DOHH2 (cell line): Measurements from ENCODE around the gene BSN.

ENCODE experiments used
- H3F3A ChIP-seq: fragments of 200-600 bp; sonication (generic), shearing (Covaris generic); 2 replicates; pipeline ENCODE4 v1.6.0; 2016; ENCODE audit warnings: antibody characterized with exemption, mild to moderate bottlenecking; ENCODE audit not compliant: control insufficient read depth, insufficient read depth
- H3K27ac ChIP-seq: fragments of 200-600 bp; sonication (generic); 2 replicates; pipeline ENCODE4 v1.5.1; 2014; ENCODE audit warnings: low read depth, mild to moderate bottlenecking, low read length, moderate library complexity
- H3K27me3 ChIP-seq: fragments of 200-600 bp; sonication (generic); 2 replicates; pipeline ENCODE4 v1.6.1; 2014; ENCODE audit warnings: mild to moderate bottlenecking, low read length, mixed read lengths; ENCODE audit not compliant: control insufficient read depth
- H3K36me3 ChIP-seq: fragments of 200-600 bp; sonication (generic); 2 replicates; pipeline ENCODE4 v1.6.1; 2014; ENCODE audit warnings: mild to moderate bottlenecking, low read length, moderate library complexity, mixed read lengths; ENCODE audit not compliant: control insufficient read depth
- H3K4me1 ChIP-seq: fragments of 200-600 bp; sonication (generic); 2 replicates; pipeline ENCODE4 v1.6.1; 2014; ENCODE audit warnings: mild to moderate bottlenecking, low read length, mixed read lengths; ENCODE audit not compliant: control insufficient read depth
- H3K4me2 ChIP-seq: fragments of 200-600 bp; sonication (generic); 2 replicates; pipeline ENCODE4 v1.6.0; 2014; ENCODE audit warnings: mild to moderate bottlenecking, low read length, moderate library complexity
- H3K4me3 ChIP-seq: fragments of 200-600 bp; sonication (generic); 2 replicates; pipeline ENCODE4 v1.5.1; 2014; ENCODE audit warnings: mild to moderate bottlenecking, low read length, mixed read lengths
- H3K79me2 ChIP-seq: fragments of 200-600 bp; sonication (generic); 2 replicates; pipeline ENCODE4 v1.6.1; 2014; ENCODE audit warnings: mild to moderate bottlenecking, low read length, mixed read lengths; ENCODE audit not compliant: control insufficient read depth
- H3K9me2 ChIP-seq: fragments of 200-600 bp; sonication (generic); replicated peaks from 2 replicates; pipeline ENCODE4 v1.6.1; 2014; ENCODE audit warnings: mild to moderate bottlenecking, low read length, mixed read lengths; ENCODE audit not compliant: control insufficient read depth
- H3K9me3 ChIP-seq: fragments of 200-600 bp; sonication (generic); 2 replicates; pipeline ENCODE4 v1.6.1; 2014; ENCODE audit warnings: antibody characterized with exemption, low read length, mixed read lengths; ENCODE audit not compliant: control insufficient read depth, insufficient read depth
- H4K20me1 ChIP-seq: fragments of 200-600 bp; sonication (generic); 2 replicates; pipeline ENCODE4 v1.6.0; 2014; ENCODE audit warnings: low read depth, mild to moderate bottlenecking, antibody characterized with exemption, low read length, moderate library complexity; ENCODE audit not compliant: control insufficient read depth, insufficient read depth
- CTCF ChIP-seq: fragments of 200-600 bp; sonication (generic); IDR thresholded peaks from one replicate; pipeline ENCODE4 v1.5.1; 2014; ENCODE audit warnings: antibody characterized with exemption, mild to moderate bottlenecking, low read depth, low read length; ENCODE audit not compliant: poor library complexity, severe bottlenecking
- EZH2phosphoT487 ChIP-seq: fragments of 200-600 bp; sonication (generic); IDR thresholded peaks from 2 replicates; pipeline ENCODE4 v1.6.1; 2017; ENCODE audit warnings: borderline replicate concordance, mild to moderate bottlenecking, antibody characterized with exemption, low read length, moderate library complexity, mixed read lengths

The BSN gene

GRCh38 chr3:49671291-49672288, 117.3 kb downstream of the BSN start:
- Histone ChIP-seq H3F3A (peaks cover 5% of the 10 kb centered on the region), H3K9me2 (no peaks in the 10 kb centered on the region), H3K4me3 (no peak overlapping the region; the same call in 1 of the 2 replicates), H3K4me1 (peaks cover 18% of the 10 kb centered on the region), H3K4me2 (peak overlapping the region; percentile 87), H3K27ac (peak overlapping the region; percentile 7; the same call in 1 of the 2 replicates), H4K20me1 (no peaks in the 10 kb centered on the region), H3K9me3 (no peaks in the 10 kb centered on the region), H3K79me2 (peaks cover 31% of the 10 kb centered on the region), H3K27me3 (no peaks in the 10 kb centered on the region), H3K36me3 (peaks cover 21% of the 10 kb centered on the region)
- TF ChIP-seq EZH2phosphoT487 (no peak), CTCF (peak; percentile 85)

- Histone ChIP-seq H3K79me2 (peaks cover 31% of the 10 kb centered on the region), H3K27ac (peak overlapping the region; percentile 85), H3K9me2 (no peaks in the 10 kb centered on the region), H3K4me2 (peak overlapping the region; percentile 87), H4K20me1 (0 out of 2 replicates have a peak, but pooled peaks cover 3% of the 10 kb centered on the region), H3K4me3 (peak overlapping the region; percentile 87), H3F3A (peaks cover 5% of the 10 kb centered on the region), H3K9me3 (no peaks in the 10 kb centered on the region), H3K4me1 (peaks cover 18% of the 10 kb centered on the region), H3K27me3 (no peaks in the 10 kb centered on the region), H3K36me3 (peaks cover 38% of the 10 kb centered on the region)
- TF ChIP-seq EZH2phosphoT487 (no peak), CTCF (no peak)
Observed at GRCh38 chr3:49673121-49673714, 118.9 kb downstream of the BSN start.

GRCh38 chr3:49673715-49674496, 119.6 kb downstream of the BSN start, which contains the start of gene APEH:
TSS of gene APEH (plus strand) at chr3:49674351. CDS start at chr3:49674402, 51 bp downstream.
- peaks cover 44% of the 10 kb centered on the region for H3K36me3 ChIP-seq
- H3K9me2 ChIP-seq: no peaks in the 10 kb centered on the region
- no peaks in the 10 kb centered on the region for H3K27me3 ChIP-seq
- H3K4me2 ChIP-seq: peak within 1 kb of the TSS; percentile 87
- TF ChIP-seq CTCF: no peak
- no peak for TF ChIP-seq EZH2phosphoT487
- 0 out of 2 replicates have a peak, but pooled peaks cover 3% of the 10 kb centered on the region for H4K20me1 ChIP-seq
- H3K4me1 ChIP-seq: peaks cover 18% of the 10 kb centered on the region
- peaks cover 31% of the 10 kb centered on the region for H3K79me2 ChIP-seq
- peaks cover 5% of the 10 kb centered on the region for H3F3A ChIP-seq
- no peaks in the 10 kb centered on the region for H3K9me3 ChIP-seq
- H3K27ac ChIP-seq: peak within 1 kb of the TSS; percentile 85
- H3K4me3 ChIP-seq: peak within 1 kb of the TSS; percentile 87
